Endothelial cell of umbilical vein (primary cell): ENCODE results near the gene FBXO44. TPM values are rescaled to one million over a fixed set of nuclear protein-coding genes. Genes with fewer than 3 reads are reported as not detected.

Experiments used
- BruUV-seq: library from RNA; stranded (reverse); fragments of 400-500 nt; replicated peaks from 2 replicates; lab custom pipeline; 2021; lab: Mats Ljungman, UMichigan
- CTCF ChIA-PET: fragments of 300-600, 350-600 bp; sonication (Branson Sonifier 250); formaldehyde crosslinking; loops from one replicate; lab custom pipeline; 2021; ENCODE audit warnings: antibody characterized with exemption, inconsistent platforms; lab: Charles Lee
- POLR2A ChIA-PET: fragments of 300-600, 350-600 bp; sonication (Branson Sonifier 250); formaldehyde crosslinking; loops from one replicate; lab custom pipeline; 2021; ENCODE audit warnings: antibody characterized with exemption, inconsistent platforms; lab: Charles Lee
- DNase-seq: peaks from one replicate; pipeline ENCODE4 v3.0.0-alpha.2; 2011; ENCODE audit warnings: low read depth, low spot score
- FAIRE-seq: peaks from 2 replicates; lab custom pipeline; 2011; peaks lifted over from hg19 to GRCh38; lab: Jason Lieb, UNC
- H2AFZ ChIP-seq: 2 replicates; pipeline ENCODE4 v1.6.0; 2012; ENCODE audit warnings: low read depth, low read length, control low read depth, inconsistent platforms
- H3K27ac ChIP-seq: 2 replicates; pipeline ENCODE4 v1.5.1; 2011; ENCODE audit warnings: low read depth, mild to moderate bottlenecking, control low read depth, low read length, moderate library complexity; ENCODE audit not compliant: insufficient read depth
- H3K27me3 ChIP-seq, 2 experiments: 2 replicates each; pipeline versions ENCODE4 v1.6.0 to v1.6.1; 2011; ENCODE audit warnings: low read length in 2 of 2, mixed read lengths in 1 of 2; ENCODE audit not compliant: control insufficient read depth in 2 of 2, insufficient read depth in 2 of 2
- H3K36me3 ChIP-seq, 2 experiments: 2 replicates in 1 of 2; 3 replicates in 1 of 2; pipeline ENCODE4 v1.5.1; 2011; ENCODE audit warnings: low read length in 2 of 2, mild to moderate bottlenecking in 1 of 2, moderate library complexity in 1 of 2; ENCODE audit not compliant: control insufficient read depth in 2 of 2, insufficient read depth in 2 of 2; ENCODE audit errors: extremely low read depth in 1 of 2
- H3K4me1 ChIP-seq: 3 replicates; pipeline ENCODE4 v1.5.1; 2011; ENCODE audit warnings: mild to moderate bottlenecking, low read length; ENCODE audit not compliant: control insufficient read depth, insufficient read depth; ENCODE audit errors: extremely low read depth
- H3K4me2 ChIP-seq: 2 replicates; pipeline ENCODE4 v1.6.1; 2011; ENCODE audit warnings: low read length, control low read depth, mixed read lengths; ENCODE audit not compliant: insufficient read depth
- H3K4me3 ChIP-seq, 3 experiments: fragments of 200-600 bp in 1 of 3; sonication (generic), shearing (Covaris generic) in 1 of 3; replicated peaks in 1 of 3; 2 replicates each; pipeline ENCODE4 v1.5.1; 2011 to 2016; ENCODE audit warnings: control low read depth in 3 of 3, low read length in 3 of 3, mild to moderate bottlenecking in 2 of 3, inconsistent platforms in 1 of 3, low read depth in 1 of 3, moderate library complexity in 1 of 3; ENCODE audit not compliant: insufficient read depth in 1 of 3
- H3K79me2 ChIP-seq: 2 replicates; pipeline ENCODE4 v1.6.0; 2012; ENCODE audit warnings: low read length, inconsistent platforms; ENCODE audit not compliant: control insufficient read depth, insufficient read depth
- H3K9ac ChIP-seq: replicated peaks from 2 replicates; pipeline ENCODE3; 2011; ENCODE audit warnings: low read length, control low read depth; ENCODE audit not compliant: insufficient read depth; ENCODE audit errors: extremely low read depth
- H3K9me1 ChIP-seq: replicated peaks from 3 replicates; pipeline ENCODE4 v1.6.0; 2011; ENCODE audit warnings: mild to moderate bottlenecking, low read length; ENCODE audit not compliant: control insufficient read depth, insufficient read depth; ENCODE audit errors: extremely low read depth
- H3K9me3 ChIP-seq: replicated peaks from 2 replicates; pipeline ENCODE4 v1.5.1; 2012; ENCODE audit warnings: low read length, inconsistent platforms; ENCODE audit not compliant: control insufficient read depth, insufficient read depth
- H4K20me1 ChIP-seq: replicated peaks from 2 replicates; pipeline ENCODE3; 2011; ENCODE audit warnings: mild to moderate bottlenecking, low read length; ENCODE audit not compliant: control insufficient read depth, insufficient read depth; ENCODE audit errors: extremely low read depth
- CTCF ChIP-seq, 2 donors: IDR thresholded peaks; 1 replicate in 1 of 2; 2 replicates in 1 of 2; pipeline ENCODE4 v1.5.1; 2011; ENCODE audit warnings: low read length in 2 of 2, mild to moderate bottlenecking in 2 of 2, moderate library complexity in 2 of 2, control low read depth in 1 of 2, inconsistent platforms in 1 of 2, low read depth in 1 of 2; ENCODE audit not compliant: insufficient read depth in 1 of 2; ENCODE audit errors: extremely low read depth in 1 of 2
- EZH2 ChIP-seq: IDR thresholded peaks from 2 replicates; pipeline ENCODE4 v1.6.1; 2012; ENCODE audit warnings: borderline replicate concordance, low read depth, mild to moderate bottlenecking, moderate library complexity, low read length, inconsistent platforms; ENCODE audit not compliant: severe bottlenecking
- FOS ChIP-seq: IDR thresholded peaks from 2 replicates; pipeline ENCODE4 v1.6.1; 2011; ENCODE audit warnings: mild to moderate bottlenecking, low read length, moderate library complexity, borderline replicate concordance; ENCODE audit not compliant: insufficient read depth
- GATA2 ChIP-seq: IDR thresholded peaks from 2 replicates; pipeline ENCODE4 v1.7.0; 2011; ENCODE audit warnings: low read depth, mild to moderate bottlenecking, moderate library complexity, mixed read lengths, low read length; ENCODE audit not compliant: insufficient read length, insufficient read depth
- JUN ChIP-seq: IDR thresholded peaks from 2 replicates; pipeline ENCODE4 v1.6.1; 2011; ENCODE audit warnings: borderline replicate concordance, low read depth; ENCODE audit not compliant: insufficient read length, insufficient read depth
- MAX ChIP-seq: IDR thresholded peaks from 2 replicates; pipeline ENCODE4 v1.6.1; 2011; ENCODE audit not compliant: insufficient read depth, insufficient read length
- MYC ChIP-seq: IDR thresholded peaks from one replicate; pipeline ENCODE4 v1.6.1; 2011; ENCODE audit warnings: mild to moderate bottlenecking, low read depth, low read length
- POLR2A ChIP-seq: IDR thresholded peaks from 2 replicates; pipeline ENCODE4 v1.6.1; 2012; ENCODE audit warnings: low read depth, mild to moderate bottlenecking, control low read depth, low read length
- POLR2AphosphoS5 ChIP-seq: IDR thresholded peaks from 2 replicates; pipeline ENCODE4 v1.6.1; 2012; ENCODE audit warnings: low read depth, mild to moderate bottlenecking, control low read depth, low read length, moderate library complexity; ENCODE audit not compliant: insufficient read depth
- dilution Hi-C: fragments of 300-500 bp; cut with MboI; formaldehyde crosslinking; loops from one replicate; pipeline ENCODE4 v1.15.0; 2019; ENCODE audit warnings: low sequenced_read_pairs; ENCODE audit not compliant: extremely low pct_ligation_motif_present
- intact Hi-C: fragments of 100-400 bp; cut with micrococcal nuclease; formaldehyde crosslinking; loops from one replicate; pipeline ENCODE4 v1.10.0; 2022
- polyA plus RNA-seq, 4 experiments: library from polyadenylated mRNA; depleted of rRNA in 3 of 4; stranded (reverse) in 3 of 4; unstranded in 1 of 4; fragments of >200 nt; gene quantifications; 2 replicates each; pipeline versions ENCODE4 v1.2.1 to v1.2.3, GENCODE V29; 2011 to 2012; ENCODE audit warnings: missing spikeins in 1 of 4
- total RNA-seq: library from RNA; stranded (reverse); gene quantifications from 2 replicates; pipeline ENCODE4 v1.2.3, GENCODE V29; 2021

FBXO44 gene
- total and polyA plus RNA-seq, 2 donors (not counting 3 experiments of a cell fraction or from before 2014, with no cell fraction given) = 16.8 to 22.5 TPM

GRCh38 chr1:11620405-11620804, 34.3 kb upstream of the FBXO44 start:
- no peak for TF ChIP-seq POLR2A
- TF ChIP-seq MYC = no peak
- TF ChIP-seq FOS = no peak
- no peak for TF ChIP-seq EZH2
- no peak for TF ChIP-seq POLR2AphosphoS5
- no peak for TF ChIP-seq JUN
- TF ChIP-seq MAX = no peak
- TF ChIP-seq GATA2 = no peak
- TF ChIP-seq CTCF (IDR thresholded peaks at IDR 0.05; ENCODE audit: extremely low read depth in 1 of 2, insufficient read depth in 1 of 2, low read depth in 1 of 2, low read length in 2 of 2) = no peak
- no peaks in the 10 kb centered on the region for H3K9me3 ChIP-seq
- no peaks in the 10 kb centered on the region for H3K27me3 ChIP-seq
- H3K36me3 ChIP-seq = no peaks in the 10 kb centered on the region
- H3K9ac ChIP-seq = no peak overlapping the region
- CTCF ChIA-PET = no interaction called here
- no peak for DNase-seq
- H3K79me2 ChIP-seq = no peaks in the 10 kb centered on the region
- H3K4me2 ChIP-seq = no peak overlapping the region
- no peaks in the 10 kb centered on the region for H3K4me1 ChIP-seq
- FAIRE-seq = no peak
- H3K9me1 ChIP-seq = no peaks in the 10 kb centered on the region
- no peak overlapping the region for H3K27ac ChIP-seq
- dilution Hi-C loops = no loop called here
- no TSS peak for BruUV-seq
- no peak overlapping the region for H3K4me3 ChIP-seq
- intact Hi-C loops = no loop called here
- no peaks in the 10 kb centered on the region for H4K20me1 ChIP-seq
- POLR2A ChIA-PET = no interaction called here
- no peak overlapping the region for H2AFZ ChIP-seq
